Nephron (organoid): ENCODE measurements around the gene ZNF615.
A peak's percentile ranks its signal among the peaks of the same experiment; 100 is the strongest.
"Not testable (repeated sequence)": the region's sequence is repeated elsewhere in the genome, so short reads cannot be mapped to it uniquely, and the experiment has no call there.

ENCODE experiments used
- H3K27ac Mint-ChIP-seq, 3 experiments: 2 replicates each; pipeline ENCODE4 v1.8.0; 2020; ENCODE audit warnings: mixed read lengths in 3 of 3, mild to moderate bottlenecking in 2 of 3, moderate library complexity in 1 of 3
- H3K27me3 Mint-ChIP-seq: 2 replicates; pipeline ENCODE4 v1.8.0; 2021; ENCODE audit warnings: low read depth, mild to moderate bottlenecking, moderate library complexity, mixed read lengths
- H3K36me3 Mint-ChIP-seq: 2 replicates; pipeline ENCODE4 v1.8.0; 2020; ENCODE audit warnings: low read depth, mixed read lengths
- H3K4me1 Mint-ChIP-seq: 2 replicates; pipeline ENCODE4 v1.8.0; 2020; ENCODE audit warnings: mixed read lengths
- H3K4me3 Mint-ChIP-seq, 3 experiments: 2 replicates each; pipeline ENCODE4 v1.8.0; 2020; ENCODE audit warnings: mild to moderate bottlenecking in 3 of 3, mixed read lengths in 3 of 3, moderate library complexity in 2 of 3
- H3K9me3 Mint-ChIP-seq: 2 replicates; pipeline ENCODE4 v1.8.0; 2020; ENCODE audit warnings: mixed read lengths
- CTCF ChIP-seq, 3 experiments: fragments of 200-600 bp; sonication (generic); IDR thresholded peaks; one replicate each; pipeline ENCODE4 v1.5.0; 2021; ENCODE audit warnings: antibody characterized with exemption in 3 of 3; ENCODE audit not compliant: unreplicated experiment in 3 of 3

ZNF615 gene

GRCh38 chr19:52007806-52008557, at the start of gene ZNF615:
Gene ZNF615 (minus strand): TSS chr19:52008211. CDS start chr19:52003711, 4,500 bp downstream.
- Mint-ChIP-seq H3K4me3 (peak within 1 kb of the TSS; percentile 94 to 99 (median 95)), H3K36me3 (peaks cover 76% of the 10 kb centered on the region), H3K4me1 (peaks cover 10% of the 10 kb centered on the region), H3K9me3 (peaks cover 63% of the 10 kb centered on the region), H3K27me3 (no peaks in the 10 kb centered on the region), H3K27ac (peak within 1 kb of the TSS; percentile 97 to 99 (median 97))
- no peak for TF ChIP-seq CTCF (IDR thresholded peaks at IDR 0.05; ENCODE audit: unreplicated experiment in 3 of 3)

GRCh38 chr19:52056480-52056879, 48.5 kb upstream of the ZNF615 start:
- not testable (repeated sequence) for H3K27ac Mint-ChIP-seq, H3K27me3 Mint-ChIP-seq, H3K4me1 Mint-ChIP-seq, H3K4me3 Mint-ChIP-seq
- H3K36me3 Mint-ChIP-seq: peaks cover 89% of the 10 kb centered on the region
- H3K9me3 Mint-ChIP-seq: peaks cover 85% of the 10 kb centered on the region

- H3K4me3 Mint-ChIP-seq, H3K27ac Mint-ChIP-seq, H3K4me1 Mint-ChIP-seq, H3K27me3 Mint-ChIP-seq: not testable (repeated sequence)
- H3K9me3 Mint-ChIP-seq: peaks cover 69% of the 10 kb centered on the region
- peaks cover 90% of the 10 kb centered on the region for H3K36me3 Mint-ChIP-seq
These were observed 43.7 kb upstream of the ZNF615 start for GRCh38 chr19:52051736-52052135.

GRCh38 chr19:52048555-52049501, 40.8 kb upstream of the ZNF615 start, which contains the start of gene ZNF432:
Gene ZNF432 (minus strand): TSS chr19:52048838. CDS start chr19:52046868, 1,970 bp downstream.
- TF ChIP-seq CTCF (IDR thresholded peaks at IDR 0.05; ENCODE audit: unreplicated experiment in 3 of 3): no peak
- Mint-ChIP-seq H3K4me1 (peaks cover 6% of the 10 kb centered on the region), H3K9me3 (peaks cover 61% of the 10 kb centered on the region), H3K36me3 (peaks cover 93% of the 10 kb centered on the region), H3K27me3 (no peaks in the 10 kb centered on the region), H3K4me3 (peak within 1 kb of the TSS; percentile 93 to 97 (median 94)), H3K27ac (peak within 1 kb of the TSS; percentile 99)

GRCh38 chr19:52039169-52039568, 31.2 kb upstream of the ZNF615 start:
- Mint-ChIP-seq H3K27ac (no peak overlapping the region), H3K27me3 (no peaks in the 10 kb centered on the region), H3K36me3 (peaks cover 98% of the 10 kb centered on the region), H3K4me3 (no peak overlapping the region), H3K9me3 (peaks cover 79% of the 10 kb centered on the region), H3K4me1 (no peaks in the 10 kb centered on the region)
- TF ChIP-seq CTCF (IDR thresholded peaks at IDR 0.05; ENCODE audit: unreplicated experiment in 3 of 3): no peak

- peaks cover 96% of the 10 kb centered on the region for H3K36me3 Mint-ChIP-seq
- H3K27ac Mint-ChIP-seq: no peak overlapping the region
- H3K27me3 Mint-ChIP-seq: no peaks in the 10 kb centered on the region
- TF ChIP-seq CTCF (IDR thresholded peaks at IDR 0.05; ENCODE audit: unreplicated experiment in 3 of 3): no peak
- no peak overlapping the region for H3K4me3 Mint-ChIP-seq
- H3K4me1 Mint-ChIP-seq: no peaks in the 10 kb centered on the region
- peaks cover 78% of the 10 kb centered on the region for H3K9me3 Mint-ChIP-seq
These were observed 26.2 kb upstream of the ZNF615 start for GRCh38 chr19:52034051-52034728.
